ENCODE measurements around the gene STON2.

STON2 gene

GRCh38 chr14:81353691-81354323, 46.3 kb downstream of the STON2 start:
- no peak for DNase-seq (ENCODE audit: extremely low read depth, low read depth)
- TF ChIP-seq CTCF (IDR thresholded peaks at IDR 0.05; ENCODE audit: low read depth, low read length), result no peak

- DNase-seq (ENCODE audit: extremely low read depth, low read depth), result no peak
- no peak for TF ChIP-seq CTCF (IDR thresholded peaks at IDR 0.05; ENCODE audit: low read depth, low read length)
Observed at GRCh38 chr14:81352413-81352812, 47.7 kb downstream of the STON2 start.

GRCh38 chr14:81351205-81351604, 48.9 kb downstream of the STON2 start:
- DNase-seq (ENCODE audit: extremely low read depth, low read depth), result no peak
- no peak for TF ChIP-seq CTCF (IDR thresholded peaks at IDR 0.05; ENCODE audit: low read depth, low read length)

- no peak for DNase-seq (ENCODE audit: extremely low read depth, low read depth)
- TF ChIP-seq CTCF (IDR thresholded peaks at IDR 0.05; ENCODE audit: low read depth, low read length), result no peak
Observed at GRCh38 chr14:81350344-81351130, 49.6 kb downstream of the STON2 start.

GRCh38 chr14:81348061-81348460, 52.1 kb downstream of the STON2 start:
- no peak for DNase-seq (ENCODE audit: extremely low read depth, low read depth)

GRCh38 chr14:81345781-81346180, 54.3 kb downstream of the STON2 start:
- DNase-seq (ENCODE audit: extremely low read depth, low read depth), result no peak
- no peak for TF ChIP-seq CTCF (IDR thresholded peaks at IDR 0.05; ENCODE audit: low read depth, low read length)

More at GRCh38 chr14:81348061-81348460, 52.1 kb downstream of the STON2 start:
- no peak for TF ChIP-seq CTCF (IDR thresholded peaks at IDR 0.05; ENCODE audit: low read depth, low read length)

GRCh38 chr14:81344481-81345160, 55.5 kb downstream of the STON2 start:
- DNase-seq (ENCODE audit: extremely low read depth, low read depth), result no peak
- no peak for TF ChIP-seq CTCF (IDR thresholded peaks at IDR 0.05; ENCODE audit: low read depth, low read length)

Measured in AG09319 (cell line).